ENCODE measurements around the gene LARGE1.

- TF ChIP-seq, protein P1, sequence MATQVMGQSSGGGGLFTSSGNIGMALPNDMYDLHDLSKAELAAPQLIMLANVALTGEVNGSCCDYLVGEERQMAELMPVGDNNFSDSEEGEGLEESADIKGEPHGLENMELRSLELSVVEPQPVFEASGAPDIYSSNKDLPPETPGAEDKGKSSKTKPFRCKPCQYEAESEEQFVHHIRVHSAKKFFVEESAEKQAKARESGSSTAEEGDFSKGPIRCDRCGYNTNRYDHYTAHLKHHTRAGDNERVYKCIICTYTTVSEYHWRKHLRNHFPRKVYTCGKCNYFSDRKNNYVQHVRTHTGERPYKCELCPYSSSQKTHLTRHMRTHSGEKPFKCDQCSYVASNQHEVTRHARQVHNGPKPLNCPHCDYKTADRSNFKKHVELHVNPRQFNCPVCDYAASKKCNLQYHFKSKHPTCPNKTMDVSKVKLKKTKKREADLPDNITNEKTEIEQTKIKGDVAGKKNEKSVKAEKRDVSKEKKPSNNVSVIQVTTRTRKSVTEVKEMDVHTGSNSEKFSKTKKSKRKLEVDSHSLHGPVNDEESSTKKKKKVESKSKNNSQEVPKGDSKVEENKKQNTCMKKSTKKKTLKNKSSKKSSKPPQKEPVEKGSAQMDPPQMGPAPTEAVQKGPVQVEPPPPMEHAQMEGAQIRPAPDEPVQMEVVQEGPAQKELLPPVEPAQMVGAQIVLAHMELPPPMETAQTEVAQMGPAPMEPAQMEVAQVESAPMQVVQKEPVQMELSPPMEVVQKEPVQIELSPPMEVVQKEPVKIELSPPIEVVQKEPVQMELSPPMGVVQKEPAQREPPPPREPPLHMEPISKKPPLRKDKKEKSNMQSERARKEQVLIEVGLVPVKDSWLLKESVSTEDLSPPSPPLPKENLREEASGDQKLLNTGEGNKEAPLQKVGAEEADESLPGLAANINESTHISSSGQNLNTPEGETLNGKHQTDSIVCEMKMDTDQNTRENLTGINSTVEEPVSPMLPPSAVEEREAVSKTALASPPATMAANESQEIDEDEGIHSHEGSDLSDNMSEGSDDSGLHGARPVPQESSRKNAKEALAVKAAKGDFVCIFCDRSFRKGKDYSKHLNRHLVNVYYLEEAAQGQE (IDR thresholded peaks at IDR 0.05; ENCODE audit: low read depth): no peak
- TF ChIP-seq YY1 (IDR thresholded peaks at IDR 0.05; ENCODE audit: low read depth): no peak
- TF ChIP-seq NFIC (IDR thresholded peaks at IDR 0.05): no peak
- TF ChIP-seq CEBPB (IDR thresholded peaks at IDR 0.05): no peak
- no peak for TF ChIP-seq ZBTB7A (IDR thresholded peaks at IDR 0.05; ENCODE audit: low read depth)
- TF ChIP-seq TAF1 (IDR thresholded peaks at IDR 0.05; ENCODE audit: low read depth): no peak
- TF ChIP-seq USF1 (IDR thresholded peaks at IDR 0.05): no peak
- no peak for TF ChIP-seq RAD21 (IDR thresholded peaks at IDR 0.05; ENCODE audit: low read depth)
- no peak for TF ChIP-seq EP300 (IDR thresholded peaks at IDR 0.05; ENCODE audit: borderline replicate concordance)
Measured at GRCh38 chr22:33883561-33883960, 36.7 kb downstream of the LARGE1 start.
